GM18870 (cell line): ENCODE measurements around the gene GNA12.

Experiments
- ATAC-seq: cut with Tn5 transposase; IDR thresholded peaks from one replicate; pipeline ENCODE4 v1.9.1; 2021; ENCODE audit warnings: moderate library complexity; ENCODE audit not compliant: unreplicated experiment

Gene GNA12

GRCh38 chr7:2819161-2819953 is 24.8 kb downstream of the GNA12 start:
- no peak for ATAC-seq

- ATAC-seq: no peak
Observed at GRCh38 chr7:2818653-2819052, 25.5 kb downstream of the GNA12 start.

- no peak for ATAC-seq
Observed at GRCh38 chr7:2818121-2818520, 26.0 kb downstream of the GNA12 start.

- ATAC-seq: no peak
Observed at GRCh38 chr7:2817456-2817855, 26.7 kb downstream of the GNA12 start.

GRCh38 chr7:2815875-2816245 is 28.2 kb downstream of the GNA12 start:
- no peak for ATAC-seq

- ATAC-seq: no peak
Observed at GRCh38 chr7:2814946-2815874, 28.9 kb downstream of the GNA12 start.

- no peak for ATAC-seq
Observed at GRCh38 chr7:2814186-2814945, 29.7 kb downstream of the GNA12 start.

GRCh38 chr7:2813350-2814185 is 30.5 kb downstream of the GNA12 start:
- no peak for ATAC-seq

GRCh38 chr7:2812831-2813230 is 31.3 kb downstream of the GNA12 start:
- no peak for ATAC-seq

GRCh38 chr7:2812114-2812487 is 32.0 kb downstream of the GNA12 start:
- ATAC-seq: no peak

GRCh38 chr7:2811476-2812113 is 32.5 kb downstream of the GNA12 start:
- ATAC-seq: no peak

GRCh38 chr7:2810682-2811415 is 33.3 kb downstream of the GNA12 start:
- no peak for ATAC-seq

- no peak for ATAC-seq
Observed at GRCh38 chr7:2809903-2810625, 34.0 kb downstream of the GNA12 start.

- no peak for ATAC-seq
Observed at GRCh38 chr7:2808891-2809665, 35.0 kb downstream of the GNA12 start.

- no peak for ATAC-seq
Observed at GRCh38 chr7:2807845-2808772, 36.0 kb downstream of the GNA12 start.

GRCh38 chr7:2807460-2807844 is 36.7 kb downstream of the GNA12 start:
- ATAC-seq: no peak

- ATAC-seq: no peak
Observed at GRCh38 chr7:2806571-2806970, 37.5 kb downstream of the GNA12 start.
